MM.1S (cell line): ENCODE data around the gene CISD1.

Experiments
- EZH2phosphoT487 ChIP-seq: fragments of 300-600 bp; sonication (generic); IDR thresholded peaks from 2 replicates; pipeline ENCODE4 v1.6.1; 2018; ENCODE audit warnings: antibody characterized with exemption, low read length
- TF ChIP-seq, protein P1 (sequence below): fragments of 300-600 bp; sonication (generic); IDR thresholded peaks from 2 replicates; pipeline ENCODE4 v1.5.1; 2016; ENCODE audit warnings: antibody characterized with exemption, low read length, mixed read lengths

DNA sequence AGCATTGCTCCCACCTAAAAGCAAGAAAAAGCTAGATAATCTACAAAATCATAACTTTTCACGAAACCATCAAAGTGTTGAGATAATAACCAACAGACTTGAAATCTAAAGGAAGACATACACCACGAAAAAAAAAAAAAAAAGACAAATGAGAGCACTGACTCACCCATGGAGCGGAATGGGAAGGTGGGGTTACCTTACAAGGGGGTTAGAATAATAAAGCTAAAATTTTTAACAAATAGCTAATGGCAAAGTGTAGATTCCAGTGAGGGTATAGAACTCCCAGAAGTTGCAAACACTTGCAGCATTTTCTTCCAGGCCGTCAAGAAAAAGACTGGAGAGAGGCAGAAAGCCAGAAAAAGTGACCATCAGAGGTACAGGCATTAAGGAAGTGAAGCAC, 28.4 kb upstream of the CISD1 start:
- TF ChIP-seq, protein P1, sequence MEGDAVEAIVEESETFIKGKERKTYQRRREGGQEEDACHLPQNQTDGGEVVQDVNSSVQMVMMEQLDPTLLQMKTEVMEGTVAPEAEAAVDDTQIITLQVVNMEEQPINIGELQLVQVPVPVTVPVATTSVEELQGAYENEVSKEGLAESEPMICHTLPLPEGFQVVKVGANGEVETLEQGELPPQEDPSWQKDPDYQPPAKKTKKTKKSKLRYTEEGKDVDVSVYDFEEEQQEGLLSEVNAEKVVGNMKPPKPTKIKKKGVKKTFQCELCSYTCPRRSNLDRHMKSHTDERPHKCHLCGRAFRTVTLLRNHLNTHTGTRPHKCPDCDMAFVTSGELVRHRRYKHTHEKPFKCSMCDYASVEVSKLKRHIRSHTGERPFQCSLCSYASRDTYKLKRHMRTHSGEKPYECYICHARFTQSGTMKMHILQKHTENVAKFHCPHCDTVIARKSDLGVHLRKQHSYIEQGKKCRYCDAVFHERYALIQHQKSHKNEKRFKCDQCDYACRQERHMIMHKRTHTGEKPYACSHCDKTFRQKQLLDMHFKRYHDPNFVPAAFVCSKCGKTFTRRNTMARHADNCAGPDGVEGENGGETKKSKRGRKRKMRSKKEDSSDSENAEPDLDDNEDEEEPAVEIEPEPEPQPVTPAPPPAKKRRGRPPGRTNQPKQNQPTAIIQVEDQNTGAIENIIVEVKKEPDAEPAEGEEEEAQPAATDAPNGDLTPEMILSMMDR: no peak
- TF ChIP-seq EZH2phosphoT487: no peak
